IPS DF 6.9 (cell line): ENCODE results near the gene TUT1.
"Not testable (repeated sequence)": the region's sequence is repeated elsewhere in the genome, so short reads cannot be mapped to it uniquely, and the experiment has no call there.

Experiments
- DNase-seq: peaks from one replicate; pipeline ENCODE4 v3.0.0-alpha.2; 2013; ENCODE audit warnings: low read depth, low spot score
- H3K27ac ChIP-seq: one replicate; pipeline ENCODE4 v1.5.1; 2013; ENCODE audit warnings: low read length, control low read depth
- H3K27me3 ChIP-seq: 2 replicates; pipeline ENCODE4 v1.6.1; 2013; ENCODE audit warnings: mild to moderate bottlenecking, low read length; ENCODE audit not compliant: control insufficient read depth, insufficient read depth
- H3K36me3 ChIP-seq: 2 replicates; pipeline ENCODE4 v1.6.1; 2013; ENCODE audit warnings: low read length; ENCODE audit not compliant: control insufficient read depth, insufficient read depth
- H3K4me1 ChIP-seq: 2 replicates; pipeline ENCODE4 v1.6.1; 2013; ENCODE audit warnings: low read length; ENCODE audit not compliant: control insufficient read depth, insufficient read depth
- H3K4me3 ChIP-seq: 2 replicates; pipeline ENCODE4 v1.5.1; 2013; ENCODE audit warnings: mild to moderate bottlenecking, low read length
- H3K9me3 ChIP-seq: 2 replicates; pipeline ENCODE4 v1.6.1; 2013; ENCODE audit warnings: low read length, inconsistent platforms; ENCODE audit not compliant: control insufficient read depth, insufficient read depth
- WGBS: extraction: QIAGEN DNeasy Blood & Tissue Kit; methylation state at CpG from one replicate; pipeline ENCODE4 v1.1.7; 2013; ENCODE audit warnings: mixed read lengths, missing lambda C conversion rate; ENCODE audit not compliant: insufficient read length, insufficient coverage; 5-methylcytosine and 5-hydroxymethylcytosine counted together

Gene TUT1

GRCh38 chr11:62577046-62577714 lies 14.1 kb downstream of the TUT1 start:
- no peak overlapping the region for H3K4me3 ChIP-seq
- no peak for DNase-seq
- no peaks in the 10 kb centered on the region for H3K27me3 ChIP-seq
- WGBS, result no CpG with 5 or more reads among the region's 12 CpGs
- no peak overlapping the region for H3K27ac ChIP-seq
- peaks cover 19% of the 10 kb centered on the region for H3K36me3 ChIP-seq
- peaks cover 2% of the 10 kb centered on the region; the same call in 1 of the 2 replicates for H3K4me1 ChIP-seq
- no peaks in the 10 kb centered on the region for H3K9me3 ChIP-seq

DNA sequence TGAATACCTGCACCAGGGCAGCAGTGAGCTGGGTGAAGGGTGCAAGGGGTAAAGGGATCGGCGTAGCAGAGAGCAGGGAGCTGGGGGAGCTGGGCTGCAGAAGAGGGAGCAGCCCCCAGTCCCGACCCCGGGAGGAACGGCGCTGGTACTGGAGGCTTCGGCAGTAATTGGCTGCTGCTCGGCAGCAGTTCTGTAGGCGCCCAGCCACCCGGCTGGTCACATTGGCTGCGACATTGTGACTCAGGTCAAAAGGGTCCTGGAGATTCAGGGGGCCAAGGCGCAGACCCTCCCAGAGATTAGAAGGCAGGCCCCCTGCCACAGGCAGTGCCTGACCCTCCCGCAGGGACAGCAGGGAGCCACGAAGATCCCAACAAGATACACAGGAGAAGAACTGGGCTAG lies 15.5 kb downstream of the TUT1 start:
- peaks cover 28% of the 10 kb centered on the region for H3K36me3 ChIP-seq
- peaks cover 2% of the 10 kb centered on the region; the same call in 1 of the 2 replicates for H3K4me1 ChIP-seq
- no peak overlapping the region for H3K4me3 ChIP-seq
- no peak overlapping the region for H3K27ac ChIP-seq
- no peak for DNase-seq
- no CpG with 5 or more reads among the region's 14 CpGs for WGBS
- H3K9me3 ChIP-seq, result no peaks in the 10 kb centered on the region
- H3K27me3 ChIP-seq, result no peaks in the 10 kb centered on the region

- no CpG with 5 or more reads among the region's 17 CpGs for WGBS
- Histone ChIP-seq H3K36me3 (peaks cover 35% of the 10 kb centered on the region), H3K4me3 (no peak overlapping the region)
These were observed 16.2 kb downstream of the TUT1 start for GRCh38 chr11:62575156-62575555.

GRCh38 chr11:62574363-62575071 lies 16.8 kb downstream of the TUT1 start:
- no CpG with 5 or more reads among the region's 33 CpGs for WGBS
- no peak for DNase-seq
- no peak overlapping the region for H3K27ac ChIP-seq

More at GRCh38 chr11:62575156-62575555, 16.2 kb downstream of the TUT1 start:
- DNase-seq, result no peak
- peaks cover 2% of the 10 kb centered on the region; the same call in 1 of the 2 replicates for H3K4me1 ChIP-seq
- no peaks in the 10 kb centered on the region for H3K9me3 ChIP-seq
- H3K27me3 ChIP-seq, result no peaks in the 10 kb centered on the region
- H3K27ac ChIP-seq, result no peak overlapping the region

GRCh38 chr11:62573592-62574362 lies 17.5 kb downstream of the TUT1 start, which contains the start of gene EEF1G:
Gene EEF1G, minus strand, starts transcription at chr11:62573891. Its CDS starts 49 bp downstream, at chr11:62573842.
- Histone ChIP-seq H3K4me1 (peaks cover 2% of the 10 kb centered on the region; the same call in 1 of the 2 replicates), H3K36me3 (peaks cover 39% of the 10 kb centered on the region), H3K27ac (no peak within 1 kb of the TSS), H3K4me3 (peak within 1 kb of the TSS; percentile 94), H3K27me3 (no peaks in the 10 kb centered on the region), H3K9me3 (no peaks in the 10 kb centered on the region)
- DNase-seq, result peak; percentile 99
- WGBS, result no CpG with 5 or more reads among the region's 46 CpGs

More at GRCh38 chr11:62574363-62575071, 16.8 kb downstream of the TUT1 start:
- Histone ChIP-seq H3K9me3 (no peaks in the 10 kb centered on the region), H3K4me1 (peaks cover 2% of the 10 kb centered on the region; the same call in 1 of the 2 replicates), H3K36me3 (peaks cover 38% of the 10 kb centered on the region), H3K27me3 (no peaks in the 10 kb centered on the region), H3K4me3 (peak overlapping the region; percentile 57; the same call in 1 of the 2 replicates)

- H3K4me3 ChIP-seq, result peak overlapping the region; percentile 94
- H3K4me1 ChIP-seq, result peaks cover 2% of the 10 kb centered on the region; the same call in 1 of the 2 replicates
- H3K36me3 ChIP-seq, result peaks cover 34% of the 10 kb centered on the region
- H3K27ac ChIP-seq, result no peak overlapping the region
- no peaks in the 10 kb centered on the region for H3K9me3 ChIP-seq
- DNase-seq, result no peak
- no CpG with 5 or more reads among the region's 33 CpGs for WGBS
- no peaks in the 10 kb centered on the region for H3K27me3 ChIP-seq
These were observed 18.2 kb downstream of the TUT1 start for GRCh38 chr11:62573006-62573591.

- no peaks in the 10 kb centered on the region for H3K9me3 ChIP-seq
- H3K36me3 ChIP-seq, result peaks cover 34% of the 10 kb centered on the region
- H3K4me1 ChIP-seq, result peaks cover 2% of the 10 kb centered on the region; the same call in 1 of the 2 replicates
- DNase-seq, result no peak
- no peaks in the 10 kb centered on the region for H3K27me3 ChIP-seq
- H3K27ac ChIP-seq, result no peak overlapping the region
- 100% methylated on average over 1 of the region's 12 CpGs for WGBS
- peak overlapping the region; percentile 94; the same call in 1 of the 2 replicates for H3K4me3 ChIP-seq
These were observed 18.9 kb downstream of the TUT1 start for GRCh38 chr11:62572431-62572830.

DNA sequence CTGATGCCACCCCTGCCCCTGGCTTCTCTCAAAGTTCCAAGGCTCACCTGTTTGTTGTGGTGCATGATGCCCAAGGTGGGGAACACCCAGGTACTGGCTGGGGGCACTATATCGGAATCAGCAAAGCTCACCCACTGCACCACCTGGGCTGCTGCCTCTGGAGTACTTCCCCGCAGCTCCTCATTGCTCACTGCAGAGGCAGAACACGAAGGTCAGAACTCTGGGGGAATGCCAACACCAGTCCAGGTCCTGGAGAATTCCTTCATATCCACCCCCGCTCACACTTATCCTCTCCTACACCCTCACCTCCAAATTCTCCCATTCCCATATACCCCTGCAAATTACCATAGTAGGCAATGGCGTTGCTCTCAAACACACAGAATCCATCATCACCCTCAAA lies 19.8 kb downstream of the TUT1 start:
- not testable (repeated sequence) for H3K9me3 ChIP-seq, H3K4me3 ChIP-seq, H3K4me1 ChIP-seq, H3K27ac ChIP-seq, DNase-seq, H3K27me3 ChIP-seq
- WGBS, result 100% methylated on average over 1 of the region's 5 CpGs
- H3K36me3 ChIP-seq, result peaks cover 40% of the 10 kb centered on the region

- not testable (repeated sequence) for DNase-seq, H3K4me1 ChIP-seq, H3K4me3 ChIP-seq, H3K27me3 ChIP-seq, H3K9me3 ChIP-seq, H3K27ac ChIP-seq
- no CpG with 5 or more reads among the region's 5 CpGs for WGBS
- peaks cover 39% of the 10 kb centered on the region for H3K36me3 ChIP-seq
These were observed 20.4 kb downstream of the TUT1 start for GRCh38 chr11:62570903-62571302.

GRCh38 chr11:62569611-62570010 lies 21.7 kb downstream of the TUT1 start:
- H3K27ac ChIP-seq, result no peak overlapping the region
- no peaks in the 10 kb centered on the region for H3K9me3 ChIP-seq
- no peak overlapping the region for H3K4me3 ChIP-seq
- WGBS, result no CpG with 5 or more reads among the region's 1 CpG
- no peaks in the 10 kb centered on the region for H3K4me1 ChIP-seq
- H3K27me3 ChIP-seq, result no peaks in the 10 kb centered on the region
- peaks cover 39% of the 10 kb centered on the region; the same call in 1 of the 2 replicates for H3K36me3 ChIP-seq
- DNase-seq, result no peak
